SU-DHL-6 (cell line): ENCODE measurements around the gene GLI3.

ENCODE experiments used
- EZH2phosphoT487 ChIP-seq: fragments of 200-600 bp; sonication (generic), shearing (Covaris generic); conservative IDR thresholded peaks from 2 replicates; pipeline ENCODE4 v1.6.1; 2018; ENCODE audit warnings: mild to moderate bottlenecking, antibody characterized with exemption, low read length, moderate library complexity, mixed read lengths
- TF ChIP-seq, protein P1 (sequence below): fragments of 200-600 bp; sonication (generic); IDR thresholded peaks from one replicate; pipeline ENCODE4 v1.5.1; 2017; ENCODE audit warnings: antibody characterized with exemption, mild to moderate bottlenecking, low read length, moderate library complexity; ENCODE audit not compliant: insufficient read depth, poor library complexity, severe bottlenecking

DNA sequence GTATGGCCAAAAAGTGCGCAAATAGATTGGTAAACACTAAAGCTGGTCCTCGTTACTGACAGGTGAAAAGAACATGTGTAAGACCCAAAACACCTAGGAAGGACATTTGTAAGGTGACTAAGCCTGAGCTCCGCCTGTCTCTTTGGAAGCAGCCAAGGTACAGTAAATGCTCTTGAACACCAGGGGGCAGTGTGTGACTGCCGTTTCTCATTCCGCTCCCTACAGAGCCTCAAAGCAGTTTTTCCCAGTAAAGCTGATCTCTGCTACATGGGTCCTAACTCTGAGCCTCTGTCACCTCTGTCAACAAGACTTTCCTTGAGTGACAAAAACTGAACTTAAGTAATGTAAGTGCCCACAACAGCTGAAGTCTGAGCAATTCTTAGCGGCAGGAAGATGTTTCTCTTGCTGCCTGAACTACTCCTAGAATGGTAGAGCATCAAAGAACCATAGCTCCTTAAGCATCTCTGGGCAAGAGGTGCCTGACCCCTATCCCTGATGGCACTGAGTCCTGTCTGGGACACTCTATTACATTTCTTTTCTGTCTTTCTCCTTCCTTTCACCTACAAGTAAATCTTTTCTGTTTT is 296.2 kb downstream of the GLI3 start:
- TF ChIP-seq, protein P1, sequence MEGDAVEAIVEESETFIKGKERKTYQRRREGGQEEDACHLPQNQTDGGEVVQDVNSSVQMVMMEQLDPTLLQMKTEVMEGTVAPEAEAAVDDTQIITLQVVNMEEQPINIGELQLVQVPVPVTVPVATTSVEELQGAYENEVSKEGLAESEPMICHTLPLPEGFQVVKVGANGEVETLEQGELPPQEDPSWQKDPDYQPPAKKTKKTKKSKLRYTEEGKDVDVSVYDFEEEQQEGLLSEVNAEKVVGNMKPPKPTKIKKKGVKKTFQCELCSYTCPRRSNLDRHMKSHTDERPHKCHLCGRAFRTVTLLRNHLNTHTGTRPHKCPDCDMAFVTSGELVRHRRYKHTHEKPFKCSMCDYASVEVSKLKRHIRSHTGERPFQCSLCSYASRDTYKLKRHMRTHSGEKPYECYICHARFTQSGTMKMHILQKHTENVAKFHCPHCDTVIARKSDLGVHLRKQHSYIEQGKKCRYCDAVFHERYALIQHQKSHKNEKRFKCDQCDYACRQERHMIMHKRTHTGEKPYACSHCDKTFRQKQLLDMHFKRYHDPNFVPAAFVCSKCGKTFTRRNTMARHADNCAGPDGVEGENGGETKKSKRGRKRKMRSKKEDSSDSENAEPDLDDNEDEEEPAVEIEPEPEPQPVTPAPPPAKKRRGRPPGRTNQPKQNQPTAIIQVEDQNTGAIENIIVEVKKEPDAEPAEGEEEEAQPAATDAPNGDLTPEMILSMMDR, result peak; percentile 85
- no peak for TF ChIP-seq EZH2phosphoT487
